Endothelial cell of umbilical vein (primary cell): ENCODE data around the gene OARD1. TPM values are rescaled to one million over a fixed set of nuclear protein-coding genes. Genes with fewer than 3 reads are reported as not detected.

Experiments
- BruUV-seq: library from RNA; stranded (reverse); fragments of 400-500 nt; replicated peaks from 2 replicates; lab custom pipeline; 2021; lab: Mats Ljungman, UMichigan
- CTCF ChIA-PET: fragments of 300-600, 350-600 bp; sonication (Branson Sonifier 250); formaldehyde crosslinking; loops from one replicate; lab custom pipeline; 2021; ENCODE audit warnings: antibody characterized with exemption, inconsistent platforms; lab: Charles Lee
- POLR2A ChIA-PET: fragments of 300-600, 350-600 bp; sonication (Branson Sonifier 250); formaldehyde crosslinking; loops from one replicate; lab custom pipeline; 2021; ENCODE audit warnings: antibody characterized with exemption, inconsistent platforms; lab: Charles Lee
- DNase-seq: peaks from one replicate; pipeline ENCODE4 v3.0.0-alpha.2; 2011; ENCODE audit warnings: low read depth, low spot score
- FAIRE-seq: peaks from 2 replicates; lab custom pipeline; 2011; peaks lifted over from hg19 to GRCh38; lab: Jason Lieb, UNC
- H2AFZ ChIP-seq: 2 replicates; pipeline ENCODE4 v1.6.0; 2012; ENCODE audit warnings: low read depth, low read length, control low read depth, inconsistent platforms
- H3K27ac ChIP-seq: 2 replicates; pipeline ENCODE4 v1.5.1; 2011; ENCODE audit warnings: low read depth, mild to moderate bottlenecking, control low read depth, low read length, moderate library complexity; ENCODE audit not compliant: insufficient read depth
- H3K27me3 ChIP-seq, 2 experiments: 2 replicates each; pipeline versions ENCODE4 v1.6.0 to v1.6.1; 2011; ENCODE audit warnings: low read length in 2 of 2, mixed read lengths in 1 of 2; ENCODE audit not compliant: control insufficient read depth in 2 of 2, insufficient read depth in 2 of 2
- H3K36me3 ChIP-seq, 2 experiments: 2 replicates in 1 of 2; 3 replicates in 1 of 2; pipeline ENCODE4 v1.5.1; 2011; ENCODE audit warnings: low read length in 2 of 2, mild to moderate bottlenecking in 1 of 2, moderate library complexity in 1 of 2; ENCODE audit not compliant: control insufficient read depth in 2 of 2, insufficient read depth in 2 of 2; ENCODE audit errors: extremely low read depth in 1 of 2
- H3K4me1 ChIP-seq: 3 replicates; pipeline ENCODE4 v1.5.1; 2011; ENCODE audit warnings: mild to moderate bottlenecking, low read length; ENCODE audit not compliant: control insufficient read depth, insufficient read depth; ENCODE audit errors: extremely low read depth
- H3K4me2 ChIP-seq: 2 replicates; pipeline ENCODE4 v1.6.1; 2011; ENCODE audit warnings: low read length, control low read depth, mixed read lengths; ENCODE audit not compliant: insufficient read depth
- H3K4me3 ChIP-seq, 3 experiments: fragments of 200-600 bp in 1 of 3; sonication (generic), shearing (Covaris generic) in 1 of 3; replicated peaks in 1 of 3; 2 replicates each; pipeline ENCODE4 v1.5.1; 2011 to 2016; ENCODE audit warnings: control low read depth in 3 of 3, low read length in 3 of 3, mild to moderate bottlenecking in 2 of 3, inconsistent platforms in 1 of 3, low read depth in 1 of 3, moderate library complexity in 1 of 3; ENCODE audit not compliant: insufficient read depth in 1 of 3
- H3K79me2 ChIP-seq: 2 replicates; pipeline ENCODE4 v1.6.0; 2012; ENCODE audit warnings: low read length, inconsistent platforms; ENCODE audit not compliant: control insufficient read depth, insufficient read depth
- H3K9ac ChIP-seq: replicated peaks from 2 replicates; pipeline ENCODE3; 2011; ENCODE audit warnings: low read length, control low read depth; ENCODE audit not compliant: insufficient read depth; ENCODE audit errors: extremely low read depth
- H3K9me1 ChIP-seq: replicated peaks from 3 replicates; pipeline ENCODE4 v1.6.0; 2011; ENCODE audit warnings: mild to moderate bottlenecking, low read length; ENCODE audit not compliant: control insufficient read depth, insufficient read depth; ENCODE audit errors: extremely low read depth
- H3K9me3 ChIP-seq: replicated peaks from 2 replicates; pipeline ENCODE4 v1.5.1; 2012; ENCODE audit warnings: low read length, inconsistent platforms; ENCODE audit not compliant: control insufficient read depth, insufficient read depth
- H4K20me1 ChIP-seq: replicated peaks from 2 replicates; pipeline ENCODE3; 2011; ENCODE audit warnings: mild to moderate bottlenecking, low read length; ENCODE audit not compliant: control insufficient read depth, insufficient read depth; ENCODE audit errors: extremely low read depth
- EZH2 ChIP-seq: IDR thresholded peaks from 2 replicates; pipeline ENCODE4 v1.6.1; 2012; ENCODE audit warnings: borderline replicate concordance, low read depth, mild to moderate bottlenecking, moderate library complexity, low read length, inconsistent platforms; ENCODE audit not compliant: severe bottlenecking
- FOS ChIP-seq: IDR thresholded peaks from 2 replicates; pipeline ENCODE4 v1.6.1; 2011; ENCODE audit warnings: mild to moderate bottlenecking, low read length, moderate library complexity, borderline replicate concordance; ENCODE audit not compliant: insufficient read depth
- GATA2 ChIP-seq: IDR thresholded peaks from 2 replicates; pipeline ENCODE4 v1.7.0; 2011; ENCODE audit warnings: low read depth, mild to moderate bottlenecking, moderate library complexity, mixed read lengths, low read length; ENCODE audit not compliant: insufficient read length, insufficient read depth
- JUN ChIP-seq: IDR thresholded peaks from 2 replicates; pipeline ENCODE4 v1.6.1; 2011; ENCODE audit warnings: borderline replicate concordance, low read depth; ENCODE audit not compliant: insufficient read length, insufficient read depth
- MAX ChIP-seq: IDR thresholded peaks from 2 replicates; pipeline ENCODE4 v1.6.1; 2011; ENCODE audit not compliant: insufficient read depth, insufficient read length
- MYC ChIP-seq: IDR thresholded peaks from one replicate; pipeline ENCODE4 v1.6.1; 2011; ENCODE audit warnings: mild to moderate bottlenecking, low read depth, low read length
- POLR2A ChIP-seq: IDR thresholded peaks from 2 replicates; pipeline ENCODE4 v1.6.1; 2012; ENCODE audit warnings: low read depth, mild to moderate bottlenecking, control low read depth, low read length
- POLR2AphosphoS5 ChIP-seq: IDR thresholded peaks from 2 replicates; pipeline ENCODE4 v1.6.1; 2012; ENCODE audit warnings: low read depth, mild to moderate bottlenecking, control low read depth, low read length, moderate library complexity; ENCODE audit not compliant: insufficient read depth
- dilution Hi-C: fragments of 300-500 bp; cut with MboI; formaldehyde crosslinking; loops from one replicate; pipeline ENCODE4 v1.15.0; 2019; ENCODE audit warnings: low sequenced_read_pairs; ENCODE audit not compliant: extremely low pct_ligation_motif_present
- intact Hi-C: fragments of 100-400 bp; cut with micrococcal nuclease; formaldehyde crosslinking; loops from one replicate; pipeline ENCODE4 v1.10.0; 2022
- polyA plus RNA-seq, 4 experiments: library from polyadenylated mRNA; depleted of rRNA in 3 of 4; stranded (reverse) in 3 of 4; unstranded in 1 of 4; fragments of >200 nt; gene quantifications; 2 replicates each; pipeline versions ENCODE4 v1.2.1 to v1.2.3, GENCODE V29; 2011 to 2012; ENCODE audit warnings: missing spikeins in 1 of 4
- total RNA-seq: library from RNA; stranded (reverse); gene quantifications from 2 replicates; pipeline ENCODE4 v1.2.3, GENCODE V29; 2021
- TF ChIP-seq, protein P1 (sequence below), 2 donors: IDR thresholded peaks; 1 replicate in 1 of 2; 2 replicates in 1 of 2; pipeline ENCODE4 v1.5.1; 2011; ENCODE audit warnings: low read length in 2 of 2, mild to moderate bottlenecking in 2 of 2, moderate library complexity in 2 of 2, control low read depth in 1 of 2, inconsistent platforms in 1 of 2, low read depth in 1 of 2; ENCODE audit not compliant: insufficient read depth in 1 of 2; ENCODE audit errors: extremely low read depth in 1 of 2

The OARD1 gene
- total and polyA plus RNA-seq, 2 donors (not counting 3 experiments of a cell fraction or from before 2014, with no cell fraction given) = 5.2 to 13.0 TPM

- H3K4me1 ChIP-seq = peaks cover 23% of the 10 kb centered on the region
- BruUV-seq = no TSS peak
- intact Hi-C loops (no loop called here), dilution Hi-C loops (no loop called here)
- FAIRE-seq (no peak), DNase-seq (no peak)
- no peaks in the 10 kb centered on the region for H3K9me3 ChIP-seq
- peaks cover 5% of the 10 kb centered on the region for H4K20me1 ChIP-seq
- CTCF ChIA-PET = interaction anchor here (1.6 kb wide), 1 partner anchor 10 kb away, joined by 5 read pairs; no protein-coding TSS in a partner anchor
- H3K79me2 ChIP-seq = peaks cover 87% of the 10 kb centered on the region
- no peaks in the 10 kb centered on the region for H3K27me3 ChIP-seq
- no peak overlapping the region for H3K27ac ChIP-seq
- H3K36me3 ChIP-seq = peaks cover 5 to 11% of the 10 kb centered on the region in 2 experiments
- no peak overlapping the region for H3K4me2 ChIP-seq
- no peaks in the 10 kb centered on the region for H3K9me1 ChIP-seq
- H2AFZ ChIP-seq = no peak overlapping the region
- no peak overlapping the region for H3K9ac ChIP-seq
- no peak for TF ChIP-seq MYC
- no peak for TF ChIP-seq MAX
- TF ChIP-seq, protein P1, sequence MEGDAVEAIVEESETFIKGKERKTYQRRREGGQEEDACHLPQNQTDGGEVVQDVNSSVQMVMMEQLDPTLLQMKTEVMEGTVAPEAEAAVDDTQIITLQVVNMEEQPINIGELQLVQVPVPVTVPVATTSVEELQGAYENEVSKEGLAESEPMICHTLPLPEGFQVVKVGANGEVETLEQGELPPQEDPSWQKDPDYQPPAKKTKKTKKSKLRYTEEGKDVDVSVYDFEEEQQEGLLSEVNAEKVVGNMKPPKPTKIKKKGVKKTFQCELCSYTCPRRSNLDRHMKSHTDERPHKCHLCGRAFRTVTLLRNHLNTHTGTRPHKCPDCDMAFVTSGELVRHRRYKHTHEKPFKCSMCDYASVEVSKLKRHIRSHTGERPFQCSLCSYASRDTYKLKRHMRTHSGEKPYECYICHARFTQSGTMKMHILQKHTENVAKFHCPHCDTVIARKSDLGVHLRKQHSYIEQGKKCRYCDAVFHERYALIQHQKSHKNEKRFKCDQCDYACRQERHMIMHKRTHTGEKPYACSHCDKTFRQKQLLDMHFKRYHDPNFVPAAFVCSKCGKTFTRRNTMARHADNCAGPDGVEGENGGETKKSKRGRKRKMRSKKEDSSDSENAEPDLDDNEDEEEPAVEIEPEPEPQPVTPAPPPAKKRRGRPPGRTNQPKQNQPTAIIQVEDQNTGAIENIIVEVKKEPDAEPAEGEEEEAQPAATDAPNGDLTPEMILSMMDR (IDR thresholded peaks at IDR 0.05; ENCODE audit: extremely low read depth in 1 of 2, insufficient read depth in 1 of 2, low read depth in 1 of 2, low read length in 2 of 2) = no peak
- no peak for TF ChIP-seq POLR2A
- no peak for TF ChIP-seq EZH2
- TF ChIP-seq JUN = no peak
- TF ChIP-seq GATA2 = no peak
- no peak for TF ChIP-seq FOS
- TF ChIP-seq POLR2AphosphoS5 = no peak
- POLR2A ChIA-PET = no interaction called here
- H3K4me3 ChIP-seq = no peak overlapping the region
Observed at GRCh38 chr6:41078101-41078500, 5.9 kb upstream of the OARD1 start.
